Measurements from ENCODE around the gene ADD3.

Gene ADD3

GRCh38 chr10:110181911-110182310 lies 174.1 kb downstream of the ADD3 start:
- no peak for DNase-seq (ENCODE audit: low read depth)

- no peak for DNase-seq (ENCODE audit: low read depth)
Observed at GRCh38 chr10:110184398-110184797, 176.6 kb downstream of the ADD3 start.
